Measurements from ENCODE around the gene TTLL6. TPM values are rescaled to one million over a fixed set of nuclear protein-coding genes. Genes with fewer than 3 reads are reported as not detected.

The TTLL6 gene
- total and polyA plus RNA-seq, 9 of the 15 experiments (the other 6 are each of a cell fraction or from before 2014, with no cell fraction given), result 0.05 TPM; not detected in 8

DNA sequence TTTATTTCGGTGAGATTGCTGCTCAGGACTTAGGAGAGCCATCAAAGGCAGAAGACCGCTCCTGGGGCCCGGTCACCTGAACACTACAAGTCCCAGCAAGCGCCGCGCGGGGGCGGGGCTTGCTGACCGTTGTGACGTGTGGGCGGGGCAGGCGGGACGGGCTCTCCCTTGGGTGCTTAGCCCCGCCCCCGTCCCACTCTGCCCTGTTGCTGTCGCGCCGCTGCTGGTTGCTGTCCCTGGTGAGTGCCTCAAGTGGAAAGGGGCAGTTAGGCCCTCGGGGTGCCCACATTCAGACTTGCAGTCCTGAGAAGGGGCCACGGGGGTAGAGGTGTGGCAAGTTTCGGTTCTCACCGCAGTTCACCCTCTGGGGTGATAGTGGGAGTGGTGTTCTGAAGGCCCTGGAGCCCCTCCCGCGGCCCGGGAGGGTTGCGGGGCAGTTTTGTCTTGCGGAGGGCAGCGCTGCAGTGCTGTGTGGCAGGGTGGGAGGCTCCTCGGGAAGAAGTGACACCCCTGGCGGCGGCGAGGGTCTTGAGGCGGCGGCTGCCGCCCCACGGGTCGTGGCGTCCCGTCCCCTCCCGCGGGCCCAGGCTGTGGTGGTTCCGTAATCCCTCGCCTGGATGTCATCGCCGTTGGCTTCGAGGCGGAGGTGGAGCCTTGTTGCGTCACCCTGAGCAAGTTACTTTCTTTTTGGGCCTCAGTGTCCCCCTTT lies 14.0 kb upstream of the TTLL6 start, which contains the start of gene CALCOCO2 (continued):
- TF ChIP-seq, protein P1, sequence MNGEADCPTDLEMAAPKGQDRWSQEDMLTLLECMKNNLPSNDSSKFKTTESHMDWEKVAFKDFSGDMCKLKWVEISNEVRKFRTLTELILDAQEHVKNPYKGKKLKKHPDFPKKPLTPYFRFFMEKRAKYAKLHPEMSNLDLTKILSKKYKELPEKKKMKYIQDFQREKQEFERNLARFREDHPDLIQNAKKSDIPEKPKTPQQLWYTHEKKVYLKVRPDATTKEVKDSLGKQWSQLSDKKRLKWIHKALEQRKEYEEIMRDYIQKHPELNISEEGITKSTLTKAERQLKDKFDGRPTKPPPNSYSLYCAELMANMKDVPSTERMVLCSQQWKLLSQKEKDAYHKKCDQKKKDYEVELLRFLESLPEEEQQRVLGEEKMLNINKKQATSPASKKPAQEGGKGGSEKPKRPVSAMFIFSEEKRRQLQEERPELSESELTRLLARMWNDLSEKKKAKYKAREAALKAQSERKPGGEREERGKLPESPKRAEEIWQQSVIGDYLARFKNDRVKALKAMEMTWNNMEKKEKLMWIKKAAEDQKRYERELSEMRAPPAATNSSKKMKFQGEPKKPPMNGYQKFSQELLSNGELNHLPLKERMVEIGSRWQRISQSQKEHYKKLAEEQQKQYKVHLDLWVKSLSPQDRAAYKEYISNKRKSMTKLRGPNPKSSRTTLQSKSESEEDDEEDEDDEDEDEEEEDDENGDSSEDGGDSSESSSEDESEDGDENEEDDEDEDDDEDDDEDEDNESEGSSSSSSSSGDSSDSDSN (IDR thresholded peaks at IDR 0.05; ENCODE audit: borderline replicate concordance in 1 of 2, low read depth in 2 of 2, low read length in 2 of 2), result no peak
- TF ChIP-seq MTA2 (IDR thresholded peaks at IDR 0.05; ENCODE audit: low read depth) (no peak), KHSRP (IDR thresholded peaks at IDR 0.05) (no peak), MCM7 (IDR thresholded peaks at IDR 0.05) (no peak), MCM5 (IDR thresholded peaks at IDR 0.05; ENCODE audit: low read depth) (no peak), ARNT (IDR thresholded peaks at IDR 0.05) (no peak), ZNF174 (CRISPR knock-in tag; IDR thresholded peaks at IDR 0.05) (no peak), TEAD1 (CRISPR knock-in tag; IDR thresholded peaks at IDR 0.05) (no peak; a peak in 1 of 4 replicates), PPARD (CRISPR knock-in tag; IDR thresholded peaks at IDR 0.05) (no peak), SLC30A9 (CRISPR knock-in tag; IDR thresholded peaks at IDR 0.05) (no peak), NR4A1 (CRISPR knock-in tag; IDR thresholded peaks at IDR 0.05) (no peak), NR4A1 (tag; IDR thresholded peaks at IDR 0.05) (0 out of 2 replicates have a peak, but pooled peaks have one; percentile 49), POLR2A (conservative IDR thresholded peaks at IDR 0.05) (peak; percentile 82), MEF2D (tag; conservative IDR thresholded peaks at IDR 0.05; ENCODE audit: low read depth) (no peak), ZC3H11A (IDR thresholded peaks at IDR 0.05; ENCODE audit: low read depth, low read length) (no peak), TGIF2 (CRISPR knock-in tag; IDR thresholded peaks at IDR 0.05) (no peak), ZKSCAN1 (IDR thresholded peaks at IDR 0.05; ENCODE audit: low read depth, low read length) (no peak)
- TF ChIP-seq, protein P2, sequence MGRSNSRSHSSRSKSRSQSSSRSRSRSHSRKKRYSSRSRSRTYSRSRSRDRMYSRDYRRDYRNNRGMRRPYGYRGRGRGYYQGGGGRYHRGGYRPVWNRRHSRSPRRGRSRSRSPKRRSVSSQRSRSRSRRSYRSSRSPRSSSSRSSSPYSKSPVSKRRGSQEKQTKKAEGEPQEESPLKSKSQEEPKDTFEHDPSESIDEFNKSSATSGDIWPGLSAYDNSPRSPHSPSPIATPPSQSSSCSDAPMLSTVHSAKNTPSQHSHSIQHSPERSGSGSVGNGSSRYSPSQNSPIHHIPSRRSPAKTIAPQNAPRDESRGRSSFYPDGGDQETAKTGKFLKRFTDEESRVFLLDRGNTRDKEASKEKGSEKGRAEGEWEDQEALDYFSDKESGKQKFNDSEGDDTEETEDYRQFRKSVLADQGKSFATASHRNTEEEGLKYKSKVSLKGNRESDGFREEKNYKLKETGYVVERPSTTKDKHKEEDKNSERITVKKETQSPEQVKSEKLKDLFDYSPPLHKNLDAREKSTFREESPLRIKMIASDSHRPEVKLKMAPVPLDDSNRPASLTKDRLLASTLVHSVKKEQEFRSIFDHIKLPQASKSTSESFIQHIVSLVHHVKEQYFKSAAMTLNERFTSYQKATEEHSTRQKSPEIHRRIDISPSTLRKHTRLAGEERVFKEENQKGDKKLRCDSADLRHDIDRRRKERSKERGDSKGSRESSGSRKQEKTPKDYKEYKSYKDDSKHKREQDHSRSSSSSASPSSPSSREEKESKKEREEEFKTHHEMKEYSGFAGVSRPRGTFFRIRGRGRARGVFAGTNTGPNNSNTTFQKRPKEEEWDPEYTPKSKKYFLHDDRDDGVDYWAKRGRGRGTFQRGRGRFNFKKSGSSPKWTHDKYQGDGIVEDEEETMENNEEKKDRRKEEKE (IDR thresholded peaks at IDR 0.05; ENCODE audit: borderline replicate concordance in 1 of 2, control insufficient read depth in 1 of 2, low read depth in 2 of 2, low read length in 1 of 2), result no peak
- TF ChIP-seq, protein P3, sequence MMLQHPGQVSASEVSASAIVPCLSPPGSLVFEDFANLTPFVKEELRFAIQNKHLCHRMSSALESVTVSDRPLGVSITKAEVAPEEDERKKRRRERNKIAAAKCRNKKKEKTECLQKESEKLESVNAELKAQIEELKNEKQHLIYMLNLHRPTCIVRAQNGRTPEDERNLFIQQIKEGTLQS (IDR thresholded peaks at IDR 0.05), result peak; percentile 98
- TF ChIP-seq, protein P3 (CRISPR knock-in tag; conservative IDR thresholded peaks at IDR 0.05), result no peak; the same call in 1 of the 2 replicates
